A673 (cell line): ENCODE data around the gene IGFL2.

Experiments
- CTCF ChIP-seq: fragments of 300-800, 200-600 bp; sonication (generic); conservative IDR thresholded peaks from 2 replicates; pipeline ENCODE4 v1.5.1; 2017; ENCODE audit warnings: low read depth, mild to moderate bottlenecking, antibody characterized with exemption, low read length, moderate library complexity, mixed read lengths
- EZH2 ChIP-seq: fragments of 200-600 bp; sonication (generic); IDR thresholded peaks from 2 replicates; pipeline ENCODE4 v1.6.1; 2017; ENCODE audit warnings: borderline replicate concordance, low read depth, mild to moderate bottlenecking, mixed read lengths, antibody characterized with exemption, low read length; ENCODE audit not compliant: poor library complexity, severe bottlenecking

GRCh38 chr19:46132508-46133100 is 15.4 kb upstream of the IGFL2 start:
- TF ChIP-seq CTCF (no peak), EZH2 (no peak)
